PC-9 (cell line): ENCODE data around the gene FAM114A1. TPM values are rescaled to one million over a fixed set of nuclear protein-coding genes. Genes with fewer than 3 reads are reported as not detected.

Experiments used
- BruUV-seq: library from RNA; stranded (reverse); fragments of 400-500 nt; replicated peaks from 2 replicates; lab custom pipeline; 2021; lab: Mats Ljungman, UMichigan
- CTCF ChIA-PET: fragments of 300-600 bp; sonication (Branson Sonifier 250); formaldehyde crosslinking; loops from one replicate; lab custom pipeline; 2022; ENCODE audit warnings: antibody characterized with exemption; lab: Charles Lee
- POLR2A ChIA-PET: fragments of 300-600 bp; sonication (Branson Sonifier 250); formaldehyde crosslinking; loops from one replicate; lab custom pipeline; 2022; ENCODE audit warnings: antibody characterized with exemption; ENCODE audit not compliant: unreplicated experiment; lab: Charles Lee
- DNase-seq, 2 experiments: peaks; one replicate each; pipeline versions ENCODE4 v3.0.0 to v3.0.0-alpha.2; 2015 to 2022; ENCODE audit warnings: mixed read lengths in 1 of 2
- H2AFZ ChIP-seq: fragments of 200-600 bp; sonication (generic); 2 replicates; pipeline ENCODE4 v1.8.1; 2017; ENCODE audit warnings: antibody characterized with exemption
- H3F3A ChIP-seq: fragments of 200-600 bp; sonication (generic); 2 replicates; pipeline ENCODE4 v1.8.1; 2017; ENCODE audit warnings: antibody characterized with exemption, mild to moderate bottlenecking, low read depth; ENCODE audit not compliant: insufficient read depth
- H3K27ac ChIP-seq: fragments of 200-600 bp; sonication (generic); 2 replicates; pipeline ENCODE4 v1.6.1; 2016; ENCODE audit warnings: mixed run types
- H3K27me3 ChIP-seq: fragments of 200-600 bp; sonication (generic); 2 replicates; pipeline ENCODE4 v1.6.1; 2016; ENCODE audit warnings: low read depth, mixed run types; ENCODE audit not compliant: insufficient read depth
- H3K36me3 ChIP-seq: fragments of 200-600 bp; sonication (generic); 2 replicates; pipeline ENCODE4 v1.6.1; 2016; ENCODE audit warnings: low read depth, mixed run types
- H3K4me1 ChIP-seq: fragments of 200-600 bp; sonication (generic); replicated peaks from 2 replicates; pipeline ENCODE4 v1.6.1; 2016; ENCODE audit warnings: mixed run types; ENCODE audit not compliant: insufficient read depth
- H3K4me2 ChIP-seq: fragments of 200-600 bp; sonication (generic); 2 replicates; pipeline ENCODE4 v1.6.1; 2017; ENCODE audit warnings: mixed run types
- H3K4me3 ChIP-seq: fragments of 200-600 bp; sonication (generic); 2 replicates; pipeline ENCODE4 v1.6.1; 2016; ENCODE audit warnings: mixed run types
- H3K79me2 ChIP-seq: fragments of 200-600 bp; sonication (generic); 2 replicates; pipeline ENCODE4 v1.6.1; 2017; ENCODE audit warnings: low read depth, mixed run types
- H3K9me2 ChIP-seq: fragments of 200-600 bp; sonication (generic); 2 replicates; pipeline ENCODE4 v1.8.1; 2017; ENCODE audit warnings: mild to moderate bottlenecking; ENCODE audit not compliant: insufficient read depth
- H3K9me3 ChIP-seq: fragments of 200-600 bp; sonication (generic); 2 replicates; pipeline ENCODE4 v1.8.1; 2016; ENCODE audit warnings: low read depth; ENCODE audit not compliant: insufficient read depth
- H4K20me1 ChIP-seq: fragments of 200-600 bp; sonication (generic); 2 replicates; pipeline ENCODE4 v1.8.1; 2017; ENCODE audit not compliant: insufficient read depth
- EZH2 ChIP-seq: fragments of 200-600 bp; sonication (generic); IDR thresholded peaks from 2 replicates; pipeline ENCODE4 v1.8.0; 2017; ENCODE audit warnings: antibody characterized with exemption, low read depth
- intact Hi-C: fragments of 100-400 bp; cut with micrococcal nuclease; formaldehyde crosslinking; loops from one replicate; pipeline ENCODE4 v1.10.0; 2022; ENCODE audit not compliant: unreplicated experiment
- total RNA-seq: library from RNA; stranded (reverse); gene quantifications from 2 replicates; pipeline ENCODE4 v1.2.3, GENCODE V29; 2021
- TF ChIP-seq, protein P1 (sequence below): fragments of 200-600 bp; sonication (generic); conservative IDR thresholded peaks from 2 replicates; pipeline ENCODE4 v1.6.1; 2017; ENCODE audit warnings: mixed run types, antibody characterized with exemption, mild to moderate bottlenecking, moderate library complexity

The FAM114A1 gene
- total RNA-seq, 1 experiment from 2014 or later = 73.7 TPM

DNA sequence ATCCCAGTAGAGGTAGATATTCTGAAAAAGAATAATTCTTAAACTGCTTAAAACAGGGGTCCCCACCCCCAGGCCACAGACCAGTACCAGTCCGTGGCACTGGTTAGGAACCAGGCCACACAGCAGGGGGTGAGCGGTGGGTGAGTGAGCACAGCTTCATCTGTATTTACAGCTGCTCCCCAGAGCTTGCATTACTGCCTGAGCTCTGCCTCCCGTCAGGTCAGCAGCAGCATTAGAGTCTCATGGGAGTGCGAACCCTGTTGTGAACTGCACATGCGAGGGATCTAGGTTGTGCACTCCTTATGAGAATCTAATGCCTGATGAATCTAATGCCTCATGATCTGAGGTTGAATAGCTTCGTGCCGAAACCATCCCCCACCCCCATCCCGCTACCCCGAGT lies 76.8 kb downstream of the FAM114A1 start:
- Histone ChIP-seq H3K4me3 (no peak overlapping the region), H4K20me1 (no peaks in the 10 kb centered on the region), H3K9me2 (no peaks in the 10 kb centered on the region), H3K36me3 (0 out of 2 replicates have a peak, but pooled peaks cover 9% of the 10 kb centered on the region), H3K9me3 (no peaks in the 10 kb centered on the region), H3K27ac (no peak overlapping the region), H3K4me1 (peaks cover 15% of the 10 kb centered on the region), H3F3A (peaks cover 18% of the 10 kb centered on the region; the same call in 1 of the 2 replicates), H2AFZ (no peak overlapping the region), H3K27me3 (no peaks in the 10 kb centered on the region), H3K79me2 (no peaks in the 10 kb centered on the region), H3K4me2 (no peak overlapping the region)
- no TSS peak for BruUV-seq
- ChIA-PET POLR2A (interaction anchor here (0.6 kb wide), 1 partner anchor 14 kb away, joined by 6 read pairs; no protein-coding TSS in a partner anchor), CTCF (no interaction called here)
- intact Hi-C loops = no loop called here
- TF ChIP-seq EZH2 = no peak
- TF ChIP-seq, protein P1, sequence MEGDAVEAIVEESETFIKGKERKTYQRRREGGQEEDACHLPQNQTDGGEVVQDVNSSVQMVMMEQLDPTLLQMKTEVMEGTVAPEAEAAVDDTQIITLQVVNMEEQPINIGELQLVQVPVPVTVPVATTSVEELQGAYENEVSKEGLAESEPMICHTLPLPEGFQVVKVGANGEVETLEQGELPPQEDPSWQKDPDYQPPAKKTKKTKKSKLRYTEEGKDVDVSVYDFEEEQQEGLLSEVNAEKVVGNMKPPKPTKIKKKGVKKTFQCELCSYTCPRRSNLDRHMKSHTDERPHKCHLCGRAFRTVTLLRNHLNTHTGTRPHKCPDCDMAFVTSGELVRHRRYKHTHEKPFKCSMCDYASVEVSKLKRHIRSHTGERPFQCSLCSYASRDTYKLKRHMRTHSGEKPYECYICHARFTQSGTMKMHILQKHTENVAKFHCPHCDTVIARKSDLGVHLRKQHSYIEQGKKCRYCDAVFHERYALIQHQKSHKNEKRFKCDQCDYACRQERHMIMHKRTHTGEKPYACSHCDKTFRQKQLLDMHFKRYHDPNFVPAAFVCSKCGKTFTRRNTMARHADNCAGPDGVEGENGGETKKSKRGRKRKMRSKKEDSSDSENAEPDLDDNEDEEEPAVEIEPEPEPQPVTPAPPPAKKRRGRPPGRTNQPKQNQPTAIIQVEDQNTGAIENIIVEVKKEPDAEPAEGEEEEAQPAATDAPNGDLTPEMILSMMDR = no peak
- DNase-seq = no peak

DNA sequence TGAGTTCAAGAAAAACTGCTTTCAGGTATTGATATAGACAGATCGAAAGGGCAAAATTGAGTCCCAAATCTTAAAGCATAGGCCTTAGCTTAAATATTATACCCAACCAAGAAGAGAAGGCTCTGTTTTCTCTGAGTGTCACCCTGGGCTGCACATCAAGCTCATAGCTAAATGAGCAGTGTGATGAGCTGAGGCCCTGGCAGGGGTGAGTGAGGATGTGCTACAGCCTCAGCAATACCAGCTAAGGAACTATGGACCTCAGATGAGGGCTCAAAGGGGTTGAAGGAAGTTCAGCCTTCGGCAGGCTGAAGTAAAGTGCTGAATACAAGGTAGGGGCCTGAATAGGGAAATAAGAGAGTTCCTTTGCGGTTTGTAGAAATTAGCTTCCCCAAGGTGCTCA lies 79.3 kb downstream of the FAM114A1 start:
- intact Hi-C loops = no loop called here
- DNase-seq = no peak
- H3K4me3 ChIP-seq = no peak overlapping the region
- H3K9me3 ChIP-seq = no peaks in the 10 kb centered on the region
- CTCF ChIA-PET = no interaction called here
- TF ChIP-seq, protein P1 = no peak
- TF ChIP-seq EZH2 = no peak
- BruUV-seq = no TSS peak
- H3K4me2 ChIP-seq = no peak overlapping the region
- no peaks in the 10 kb centered on the region for H4K20me1 ChIP-seq
- H3K27ac ChIP-seq = no peak overlapping the region
- H3K9me2 ChIP-seq = no peaks in the 10 kb centered on the region
- peaks cover 23% of the 10 kb centered on the region for H3K4me1 ChIP-seq
- H3F3A ChIP-seq = peaks cover 22% of the 10 kb centered on the region; the same call in 1 of the 2 replicates
- no peaks in the 10 kb centered on the region for H3K36me3 ChIP-seq
- H3K27me3 ChIP-seq = no peaks in the 10 kb centered on the region
- POLR2A ChIA-PET = no interaction called here
- H2AFZ ChIP-seq = no peak overlapping the region
- H3K79me2 ChIP-seq = no peaks in the 10 kb centered on the region

DNA sequence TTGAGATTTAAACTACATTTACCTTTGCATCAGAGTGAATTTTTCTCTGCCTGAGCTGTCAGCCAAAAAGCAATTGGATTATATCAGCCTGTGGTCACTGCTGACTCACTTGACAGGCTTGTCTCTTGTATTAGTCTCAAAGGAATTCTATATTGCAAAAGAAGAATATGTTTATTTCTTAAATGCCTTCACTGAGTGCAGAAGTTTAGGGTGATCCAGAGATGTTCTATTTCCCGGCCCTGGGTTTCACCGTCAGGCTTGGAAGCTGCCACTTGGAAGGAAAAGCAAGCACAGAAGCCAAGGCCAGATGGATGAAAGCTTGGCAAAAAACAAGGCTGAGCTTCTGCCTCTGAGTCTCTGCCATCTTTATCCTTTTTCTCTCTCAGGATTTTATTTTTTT lies 80.9 kb downstream of the FAM114A1 start:
- Histone ChIP-seq H3K4me2 (peak overlapping the region; percentile 56), H3K27ac (peak overlapping the region; percentile 75), H3K4me1 (peaks cover 23% of the 10 kb centered on the region), H3K27me3 (no peaks in the 10 kb centered on the region), H3K79me2 (no peaks in the 10 kb centered on the region), H4K20me1 (no peaks in the 10 kb centered on the region), H3K9me3 (no peaks in the 10 kb centered on the region), H2AFZ (no peak overlapping the region), H3F3A (peaks cover 22% of the 10 kb centered on the region; the same call in 1 of the 2 replicates), H3K9me2 (no peaks in the 10 kb centered on the region), H3K36me3 (no peaks in the 10 kb centered on the region), H3K4me3 (no peak overlapping the region)
- intact Hi-C loops = loop anchor here (2.0 kb wide), 2 partner anchors 84 to 94 kb away; partner anchors contain the start of gene TMEM156
- DNase-seq = peak; percentile 38 to 87
- TSS peak; percentile 21 for BruUV-seq
- ChIA-PET POLR2A (interaction anchor here (0.6 to 0.8 kb wide), 2 partner anchors 56 to 89 kb away, joined by 5 to 7 read pairs; no protein-coding TSS in a partner anchor), CTCF (interaction anchor here (0.6 kb wide), 1 partner anchor 98 kb away, joined by 3 read pairs; no protein-coding TSS in a partner anchor)
- TF ChIP-seq, protein P1 = no peak
- TF ChIP-seq EZH2 = no peak
